Measurements from ENCODE around the gene NTRK1.

The NTRK1 gene

DNA sequence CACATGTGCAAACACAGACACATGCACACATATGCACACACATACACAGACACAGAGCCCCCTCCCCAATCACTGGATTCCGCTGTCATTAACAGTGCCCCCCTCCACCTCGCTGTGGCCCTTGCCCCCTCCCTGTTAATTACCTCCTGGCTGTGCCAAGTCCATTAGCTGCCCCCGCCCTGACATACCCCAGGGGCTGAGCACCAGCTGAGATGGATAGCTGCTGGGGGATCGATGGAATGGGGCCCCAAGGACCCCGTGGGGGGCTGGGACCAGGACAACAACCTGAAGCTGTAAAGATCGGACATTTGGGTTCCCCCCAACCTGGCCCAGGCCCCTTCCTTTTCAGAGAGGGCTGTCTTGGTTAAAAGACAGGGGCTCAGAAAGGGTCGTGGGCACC is 23.3 kb downstream of the NTRK1 start:
- CTCF ChIA-PET = interaction anchor here (0.6 to 6.8 kb wide), 8 partner anchors 7 to 194 kb away, joined by 3 to 37 read pairs (median 7); partner anchors contain the start of gene NTRK1
- Histone ChIP-seq H3K27ac (ENCODE audit: extremely low read depth, low read depth, low read length) (no peak overlapping the region), H3K36me3 (ENCODE audit: control insufficient read depth in 2 of 2, insufficient read depth in 1 of 2, low read length in 2 of 2) (no peaks in the 10 kb centered on the region), H3K4me1 (ENCODE audit: control insufficient read depth, insufficient read depth, low read length) (no peaks in the 10 kb centered on the region), H3K4me3 (ENCODE audit: low read depth, low read length) (no peak overlapping the region), H3K9me3 (ENCODE audit: control insufficient read depth, insufficient read depth, low read depth, low read length) (no peaks in the 10 kb centered on the region)
- POLR2A ChIA-PET = no interaction called here
- TF ChIP-seq ZNF138 (tag by site-specific recombination; IDR thresholded peaks at IDR 0.05; ENCODE audit: borderline replicate concordance) (no peak), ZIC2 (tag by site-specific recombination; IDR thresholded peaks at IDR 0.05) (peak; percentile 60)

GRCh38 chr1:156884560-156885184 is 24.0 kb downstream of the NTRK1 start:
- H3K4me1 ChIP-seq (ENCODE audit: control insufficient read depth, insufficient read depth, low read length) = no peaks in the 10 kb centered on the region
- no peaks in the 10 kb centered on the region for H3K36me3 ChIP-seq (ENCODE audit: control insufficient read depth in 2 of 2, insufficient read depth in 1 of 2, low read length in 2 of 2)
- TF ChIP-seq ZBTB17 (tag by site-specific recombination; IDR thresholded peaks at IDR 0.05) (peak; percentile 59; the same call in 1 of the 2 replicates), EGR2 (tag by site-specific recombination; IDR thresholded peaks at IDR 0.05; ENCODE audit: low read depth) (0 out of 2 replicates have a peak, but pooled peaks have one; percentile 38), ZNF529 (tag by site-specific recombination; IDR thresholded peaks at IDR 0.05; ENCODE audit: insufficient replicate concordance) (no peak), ZFHX2 (tag by site-specific recombination; conservative IDR thresholded peaks at IDR 0.05) (0 out of 2 replicates have a peak, but pooled peaks have one; percentile 22)
- no peak overlapping the region for H3K27ac ChIP-seq (ENCODE audit: extremely low read depth, low read depth, low read length)
- ChIA-PET CTCF (interaction anchor here (0.6 to 10.2 kb wide), 13 partner anchors 6 to 203 kb away, joined by 3 to 136 read pairs (median 4); partner anchors contain the start of genes INSRR and NTRK1), POLR2A (no interaction called here)
- H3K9me3 ChIP-seq (ENCODE audit: control insufficient read depth, insufficient read depth, low read depth, low read length) = no peaks in the 10 kb centered on the region
- no peak overlapping the region for H3K4me3 ChIP-seq (ENCODE audit: low read depth, low read length)

- Histone ChIP-seq H3K27ac (ENCODE audit: extremely low read depth, low read depth, low read length) (no peak overlapping the region), H3K4me1 (ENCODE audit: control insufficient read depth, insufficient read depth, low read length) (no peaks in the 10 kb centered on the region), H3K4me3 (ENCODE audit: low read depth, low read length) (no peak overlapping the region), H3K9me3 (ENCODE audit: control insufficient read depth, insufficient read depth, low read depth, low read length) (no peaks in the 10 kb centered on the region), H3K36me3 (ENCODE audit: control insufficient read depth in 2 of 2, insufficient read depth in 1 of 2, low read length in 2 of 2) (no peaks in the 10 kb centered on the region)
- ChIA-PET CTCF (interaction anchor here (0.6 to 10.2 kb wide), 11 partner anchors 15 to 284 kb away, joined by 3 to 136 read pairs (median 3); partner anchors contain the start of genes GPATCH4, INSRR and NTRK1), POLR2A (no interaction called here)
- no peak for TF ChIP-seq ZNF16 (tag by site-specific recombination; IDR thresholded peaks at IDR 0.05; ENCODE audit: low read depth)
- no peak for TF ChIP-seq ZNF146 (tag by site-specific recombination; IDR thresholded peaks at IDR 0.05)
- no peak for TF ChIP-seq KLF10 (tag by site-specific recombination; IDR thresholded peaks at IDR 0.05)
- no peak for TF ChIP-seq ZSCAN30 (tag by site-specific recombination; IDR thresholded peaks at IDR 0.05)
- TF ChIP-seq KLF8 (tag by site-specific recombination; IDR thresholded peaks at IDR 0.05) = no peak
- no peak for TF ChIP-seq TSHZ1 (tag by site-specific recombination; IDR thresholded peaks at IDR 0.05; ENCODE audit: borderline replicate concordance)
- no peak for TF ChIP-seq KLF16 (tag by site-specific recombination; IDR thresholded peaks at IDR 0.05)
- no peak for TF ChIP-seq ZBTB8A (tag by site-specific recombination; IDR thresholded peaks at IDR 0.05)
- TF ChIP-seq ZNF121 (tag by site-specific recombination; IDR thresholded peaks at IDR 0.05) = no peak
- TF ChIP-seq, protein P1, sequence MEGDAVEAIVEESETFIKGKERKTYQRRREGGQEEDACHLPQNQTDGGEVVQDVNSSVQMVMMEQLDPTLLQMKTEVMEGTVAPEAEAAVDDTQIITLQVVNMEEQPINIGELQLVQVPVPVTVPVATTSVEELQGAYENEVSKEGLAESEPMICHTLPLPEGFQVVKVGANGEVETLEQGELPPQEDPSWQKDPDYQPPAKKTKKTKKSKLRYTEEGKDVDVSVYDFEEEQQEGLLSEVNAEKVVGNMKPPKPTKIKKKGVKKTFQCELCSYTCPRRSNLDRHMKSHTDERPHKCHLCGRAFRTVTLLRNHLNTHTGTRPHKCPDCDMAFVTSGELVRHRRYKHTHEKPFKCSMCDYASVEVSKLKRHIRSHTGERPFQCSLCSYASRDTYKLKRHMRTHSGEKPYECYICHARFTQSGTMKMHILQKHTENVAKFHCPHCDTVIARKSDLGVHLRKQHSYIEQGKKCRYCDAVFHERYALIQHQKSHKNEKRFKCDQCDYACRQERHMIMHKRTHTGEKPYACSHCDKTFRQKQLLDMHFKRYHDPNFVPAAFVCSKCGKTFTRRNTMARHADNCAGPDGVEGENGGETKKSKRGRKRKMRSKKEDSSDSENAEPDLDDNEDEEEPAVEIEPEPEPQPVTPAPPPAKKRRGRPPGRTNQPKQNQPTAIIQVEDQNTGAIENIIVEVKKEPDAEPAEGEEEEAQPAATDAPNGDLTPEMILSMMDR (tag by site-specific recombination; IDR thresholded peaks at IDR 0.05) = no peak
- TF ChIP-seq YY1 (tag by site-specific recombination; IDR thresholded peaks at IDR 0.05) = no peak
- TF ChIP-seq ZFP41 (tag by site-specific recombination; IDR thresholded peaks at IDR 0.05; ENCODE audit: borderline replicate concordance) = no peak
- TF ChIP-seq SALL2 (tag by site-specific recombination; IDR thresholded peaks at IDR 0.05; ENCODE audit: borderline replicate concordance) = no peak
- TF ChIP-seq GFI1B (tag by site-specific recombination; IDR thresholded peaks at IDR 0.05) = no peak
- TF ChIP-seq ZNF48 (tag by site-specific recombination; IDR thresholded peaks at IDR 0.05) = no peak
- no peak for TF ChIP-seq ZNF521 (tag by site-specific recombination; IDR thresholded peaks at IDR 0.05)
- TF ChIP-seq ZNF843 (tag by site-specific recombination; IDR thresholded peaks at IDR 0.05) = no peak
- TF ChIP-seq ZNF280C (tag by site-specific recombination; IDR thresholded peaks at IDR 0.05) = no peak
Measured at GRCh38 chr1:156885314-156885713, 24.6 kb downstream of the NTRK1 start.

Measured in HEK293 (cell line).